H4 (cell line): Measurements from ENCODE around the gene MYEOV. TPM values are rescaled to one million over a fixed set of nuclear protein-coding genes. Genes with fewer than 3 reads are reported as not detected.

Source experiments
- DNase-seq: peaks from one replicate; pipeline ENCODE4 v3.0.0-alpha.2; 2015; ENCODE audit warnings: low spot score
- total RNA-seq: library from RNA; depleted of rRNA; stranded (reverse); fragments of >200 nt; shearing (Covaris generic); gene quantifications from 2 replicates; pipeline ENCODE4 v1.2.3, GENCODE V29; 2014

MYEOV gene
- total RNA-seq, 1 experiment from 2014 or later: 2.2 TPM

DNA sequence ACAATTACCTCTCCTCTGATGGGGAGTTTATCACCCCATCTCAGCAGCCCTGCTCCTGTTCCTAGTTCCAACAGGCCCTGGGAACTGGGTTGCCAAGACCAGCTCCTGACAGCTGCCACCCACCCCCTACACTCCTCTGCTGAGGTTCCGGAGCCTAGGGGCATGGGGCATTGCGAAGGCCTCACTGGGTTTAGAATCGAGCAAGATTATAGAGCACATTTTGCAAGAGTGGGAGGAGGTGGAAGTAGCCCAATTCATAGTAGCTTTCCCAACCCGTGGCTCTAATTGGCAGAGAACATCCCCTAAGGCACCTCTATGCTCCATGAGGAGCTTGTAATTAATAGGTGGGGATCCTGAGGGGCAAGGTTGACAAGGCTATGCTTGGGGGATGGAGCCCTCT, 23.0 kb downstream of the MYEOV start:
- DNase-seq: no peak

DNA sequence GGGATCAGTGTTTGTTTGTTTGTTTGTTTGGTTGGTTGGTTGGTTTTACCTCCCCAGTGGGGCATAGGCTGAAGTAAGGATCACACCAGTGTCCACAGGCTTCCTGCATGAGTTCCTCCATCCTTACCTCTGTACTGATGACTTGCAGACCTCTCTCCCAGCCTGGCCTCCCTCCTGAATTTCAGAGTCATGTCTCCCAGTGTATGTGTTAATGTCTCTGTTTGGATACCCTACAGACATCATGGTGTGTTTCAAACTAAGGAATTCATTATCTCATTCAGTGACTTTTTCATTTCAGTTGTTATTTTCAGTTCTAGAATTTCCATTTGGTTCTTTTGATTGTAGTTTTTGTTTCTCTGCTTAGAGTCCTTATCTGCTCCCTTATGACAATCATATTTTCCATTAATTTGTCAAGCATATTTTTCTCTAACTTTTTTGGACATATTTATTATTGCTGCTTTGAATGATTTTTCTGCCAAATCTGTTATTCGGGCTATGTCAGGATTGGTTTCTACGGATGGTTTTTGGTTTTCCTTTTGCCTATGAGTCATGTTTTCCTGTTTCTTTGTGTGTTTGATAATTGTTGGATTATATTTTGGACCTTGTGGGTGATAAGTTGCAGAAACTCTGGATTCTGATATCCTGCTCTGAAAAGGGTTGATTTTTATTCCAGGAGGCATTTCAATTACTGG, 23.6 kb downstream of the MYEOV start:
- DNase-seq: no peak

DNA sequence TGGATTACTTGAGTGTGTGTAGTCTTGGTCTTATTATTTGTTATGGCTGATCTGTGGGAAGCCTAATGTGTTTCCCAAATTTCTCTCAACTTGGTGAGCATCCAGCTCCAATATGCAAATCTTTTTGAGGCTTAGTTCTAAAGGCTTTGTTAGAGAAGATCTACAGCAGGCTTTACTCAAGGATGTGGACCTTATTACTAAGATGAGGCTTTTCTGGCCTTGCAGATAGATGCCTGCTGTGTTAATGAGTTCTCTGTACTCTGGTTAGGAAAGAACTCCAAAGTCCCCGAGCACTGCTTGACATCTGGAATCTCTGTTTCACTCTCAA, 24.1 kb downstream of the MYEOV start:
- no peak for DNase-seq

DNA sequence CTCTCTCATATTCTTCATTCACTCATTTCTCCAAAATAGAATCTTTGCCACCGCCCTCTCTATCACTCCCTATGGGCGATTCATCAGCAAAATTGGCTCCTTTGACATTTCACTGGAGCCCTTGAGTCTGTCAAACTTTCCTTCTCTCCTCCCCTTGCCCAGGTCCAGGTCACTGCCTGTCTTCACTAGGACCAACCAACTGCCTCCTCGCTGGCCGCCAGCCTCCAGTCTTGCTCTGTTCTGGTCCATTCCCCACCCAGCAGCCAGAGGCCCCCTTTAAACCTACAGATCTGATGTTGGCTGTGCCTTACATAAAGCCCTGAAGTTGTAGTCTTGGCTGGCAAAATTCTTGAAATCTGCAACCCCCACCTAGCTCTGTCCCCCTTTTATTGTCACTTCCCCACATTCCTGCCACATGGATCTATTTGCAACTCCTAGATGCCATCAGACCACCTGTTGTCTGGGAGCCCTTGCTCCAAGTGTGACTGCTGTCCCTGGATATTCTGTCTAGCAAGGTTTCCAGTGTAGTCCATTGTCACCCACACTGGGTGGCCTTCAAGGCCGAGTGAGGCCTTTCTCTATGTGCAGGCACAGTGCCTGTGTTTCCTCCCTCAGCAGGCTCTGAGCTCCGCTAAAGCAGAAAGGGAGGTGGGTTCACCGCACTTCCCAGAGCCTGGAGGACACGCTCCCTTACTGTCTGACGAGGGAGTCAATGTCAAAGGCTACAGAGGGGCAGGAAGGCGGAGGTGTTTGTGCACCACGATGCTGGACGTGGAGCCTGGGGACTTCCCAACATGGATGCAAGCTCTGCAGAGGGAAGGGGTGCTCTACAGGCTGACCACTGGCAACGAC, 25.5 kb downstream of the MYEOV start:
- DNase-seq: no peak

DNA sequence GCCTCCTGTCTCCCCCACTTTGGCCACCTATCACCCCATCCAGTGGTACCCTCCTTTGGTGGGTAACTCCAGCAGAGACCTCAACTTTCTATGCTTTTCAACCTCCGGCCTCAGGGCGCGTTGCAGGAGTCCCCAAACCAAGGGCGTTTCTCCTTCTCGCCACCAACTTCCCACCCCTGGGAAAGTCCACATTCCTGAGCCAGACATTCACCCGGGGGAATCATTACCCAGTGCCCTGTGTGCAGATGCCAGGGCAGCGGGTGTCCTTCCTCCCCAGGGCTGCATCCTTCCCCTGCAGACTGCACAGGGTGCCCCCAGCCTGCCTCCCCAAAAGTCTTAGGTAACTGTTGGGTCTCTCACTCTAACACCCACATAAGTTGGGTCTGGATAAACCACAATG, 26.4 kb downstream of the MYEOV start:
- DNase-seq: no peak

DNA sequence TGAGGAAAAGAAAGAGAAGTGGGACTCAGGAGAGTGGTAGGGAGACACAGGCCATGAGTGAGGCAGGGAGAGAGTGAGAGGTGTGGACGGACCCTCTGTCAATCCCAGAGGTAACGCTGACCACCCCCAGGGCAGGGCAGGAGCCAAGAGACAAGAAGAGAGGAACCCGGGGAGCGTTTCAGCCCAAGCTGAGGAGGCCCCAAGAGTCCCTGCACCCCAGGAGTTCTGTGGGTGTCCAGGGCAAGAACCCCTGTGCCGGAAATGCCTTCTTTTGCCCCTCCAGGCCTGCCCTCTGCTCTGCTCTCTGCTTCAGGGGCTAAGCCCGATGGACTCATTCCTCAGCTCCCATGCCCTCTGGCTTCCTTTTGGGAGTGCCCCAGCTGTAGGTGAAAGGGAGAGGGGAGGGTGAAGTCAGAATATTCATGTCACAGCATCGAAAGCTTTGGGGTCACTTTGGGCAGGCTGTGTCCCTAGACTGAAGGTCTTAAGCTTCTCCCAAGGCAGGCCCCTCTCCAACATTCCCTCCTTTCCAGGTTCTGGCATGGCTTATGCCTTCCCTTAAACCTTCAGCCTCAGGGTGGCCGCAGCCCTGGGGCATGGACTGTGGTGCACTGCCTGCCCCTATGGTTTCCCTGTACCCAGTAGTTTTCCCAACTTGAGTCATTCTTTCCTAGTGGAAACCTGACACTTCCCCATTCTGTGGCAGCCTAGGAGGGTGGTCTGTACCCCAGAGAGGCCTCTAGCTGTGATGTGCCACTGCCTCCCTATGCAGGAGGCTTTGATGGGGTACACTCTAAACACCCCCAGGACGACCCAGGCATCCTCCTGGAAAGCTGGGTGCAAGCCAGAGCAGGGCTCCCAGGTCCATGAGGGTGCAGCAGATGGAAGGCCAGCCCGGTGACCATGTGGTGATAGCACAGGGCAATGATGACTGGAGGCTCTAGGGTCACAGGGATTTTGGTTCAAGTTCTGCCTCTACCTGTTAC, 27.1 kb downstream of the MYEOV start:
- no peak for DNase-seq

DNA sequence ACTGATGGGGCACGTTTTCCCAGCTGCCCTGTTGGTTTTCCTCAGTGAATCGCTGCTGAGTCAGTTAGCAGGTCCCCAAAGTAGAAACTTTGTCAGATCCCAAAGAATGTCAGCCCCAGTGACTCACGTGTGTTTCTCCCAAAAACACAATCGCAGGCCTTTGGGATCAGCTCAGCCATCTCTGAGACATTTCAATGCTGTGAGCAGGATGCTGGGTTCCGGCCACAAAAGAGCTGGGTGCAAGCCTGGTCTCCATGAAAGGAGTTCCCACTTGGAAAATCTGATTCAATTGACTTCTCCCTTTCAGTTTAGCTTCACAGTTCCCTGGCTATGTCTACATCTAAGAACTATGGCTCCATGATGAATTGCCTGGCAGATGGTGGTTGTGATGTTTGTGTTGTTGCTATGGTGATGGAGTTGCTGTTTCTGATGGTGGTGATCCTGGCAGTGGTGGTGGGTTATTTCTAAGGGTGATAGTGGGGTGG, 28.0 kb downstream of the MYEOV start:
- no peak for DNase-seq

DNA sequence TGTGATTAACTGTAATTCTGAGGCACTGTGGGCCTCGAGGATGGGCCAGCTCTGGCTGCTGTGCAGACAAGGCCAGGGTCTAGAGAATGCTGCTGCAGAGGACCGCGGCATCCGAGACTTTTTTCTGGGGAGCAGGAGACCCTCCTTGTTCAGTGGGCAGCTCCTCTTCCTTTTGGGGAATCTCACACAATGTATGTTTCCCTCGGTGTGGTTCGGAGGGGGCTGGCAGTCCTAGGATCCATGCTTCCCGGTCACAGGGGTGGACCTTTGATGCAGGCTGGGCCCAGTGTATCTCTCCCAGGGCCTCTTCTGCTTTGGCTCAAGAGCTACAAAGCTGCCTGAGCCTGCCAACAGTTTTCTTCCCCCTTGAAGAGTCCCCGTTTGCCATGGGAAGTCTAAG, 31.5 kb downstream of the MYEOV start:
- no peak for DNase-seq

DNA sequence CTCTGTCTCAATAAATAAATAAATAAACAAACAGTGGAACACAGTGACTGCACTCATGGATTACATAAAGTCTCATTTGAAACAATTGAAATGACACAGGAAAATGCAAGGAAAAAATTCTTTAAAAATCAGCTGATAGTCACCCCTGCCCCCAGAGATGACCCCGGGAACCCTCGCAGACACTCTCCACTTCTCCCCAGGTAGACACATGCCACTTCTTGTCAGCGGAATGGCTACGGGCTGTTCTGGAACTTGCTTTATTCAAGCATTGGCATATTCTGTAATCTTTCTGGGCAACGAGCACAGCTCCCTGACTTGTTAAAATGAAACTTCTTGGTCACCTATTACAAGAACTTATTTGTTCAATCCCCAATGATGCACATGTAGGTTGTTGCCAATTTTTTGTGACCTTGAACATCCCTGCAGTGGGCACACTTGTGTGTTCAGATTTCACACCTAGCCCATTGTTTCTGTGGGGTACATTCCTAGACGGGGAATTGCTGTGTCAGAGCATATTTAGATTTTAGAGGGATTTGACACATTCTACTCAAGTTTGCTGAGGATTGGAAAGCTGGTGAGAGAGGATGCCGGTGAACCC, 32.8 kb downstream of the MYEOV start:
- DNase-seq: no peak

DNA sequence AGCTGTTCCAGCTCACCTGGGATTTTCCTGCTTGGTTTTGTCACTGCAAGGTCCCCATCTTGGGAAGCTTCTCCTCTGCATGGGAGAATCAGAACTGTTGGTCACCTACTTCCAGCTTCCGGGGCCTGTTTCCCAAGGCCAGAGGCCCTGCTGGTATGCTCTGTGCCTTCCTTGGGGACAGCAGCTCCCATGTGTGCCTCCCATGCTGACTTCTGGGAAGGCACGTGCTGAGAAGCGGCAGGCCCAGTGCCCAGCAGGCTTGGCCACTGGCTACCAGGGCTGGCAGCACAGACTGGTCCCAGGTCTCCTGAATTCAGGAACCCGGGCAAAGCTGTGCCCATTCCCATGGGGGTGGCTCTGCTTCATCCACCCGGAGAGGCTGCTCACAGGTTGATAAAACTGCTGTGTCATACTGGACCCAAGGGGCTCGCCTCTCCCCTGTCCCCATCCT, 33.8 kb downstream of the MYEOV start:
- DNase-seq: no peak

DNA sequence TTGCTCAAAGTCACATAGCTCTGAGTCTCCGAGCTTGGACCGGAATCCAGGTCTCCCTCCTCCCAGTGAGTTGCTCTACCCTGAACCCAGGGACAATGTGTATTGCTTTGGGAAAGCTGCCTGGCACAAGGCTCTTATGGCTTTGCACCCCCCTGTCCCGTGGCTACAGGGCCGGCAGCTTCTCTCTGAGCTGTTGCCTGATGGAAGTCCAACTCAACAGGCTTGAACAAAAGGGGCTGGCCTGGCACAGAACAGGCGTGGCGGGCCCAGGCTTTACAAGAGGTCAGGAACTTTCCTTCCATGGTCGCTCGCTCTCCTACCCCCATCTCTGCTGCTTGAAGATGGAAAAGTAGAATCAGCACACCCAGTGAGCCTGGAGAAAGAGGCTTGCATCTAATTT, 34.3 kb downstream of the MYEOV start:
- DNase-seq: no peak

DNA sequence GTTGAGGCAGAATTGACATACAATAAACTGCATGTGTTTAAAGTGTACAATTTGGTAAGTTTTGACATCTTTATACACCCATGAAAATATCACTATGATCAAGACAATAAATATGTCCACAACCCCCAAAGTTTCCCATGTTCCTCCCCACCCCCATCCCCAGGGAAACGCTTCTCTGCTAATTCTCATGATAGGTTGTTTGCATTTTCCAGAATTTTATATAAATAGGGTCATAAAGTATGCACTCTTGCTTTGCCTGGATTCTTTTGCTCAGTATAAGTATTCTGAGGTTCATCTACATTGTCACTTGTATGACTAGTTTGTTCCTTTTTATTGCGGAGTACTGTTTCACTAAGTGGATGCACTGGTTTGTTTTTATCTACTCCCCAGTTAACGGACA, 35.6 kb downstream of the MYEOV start:
- DNase-seq: no peak

DNA sequence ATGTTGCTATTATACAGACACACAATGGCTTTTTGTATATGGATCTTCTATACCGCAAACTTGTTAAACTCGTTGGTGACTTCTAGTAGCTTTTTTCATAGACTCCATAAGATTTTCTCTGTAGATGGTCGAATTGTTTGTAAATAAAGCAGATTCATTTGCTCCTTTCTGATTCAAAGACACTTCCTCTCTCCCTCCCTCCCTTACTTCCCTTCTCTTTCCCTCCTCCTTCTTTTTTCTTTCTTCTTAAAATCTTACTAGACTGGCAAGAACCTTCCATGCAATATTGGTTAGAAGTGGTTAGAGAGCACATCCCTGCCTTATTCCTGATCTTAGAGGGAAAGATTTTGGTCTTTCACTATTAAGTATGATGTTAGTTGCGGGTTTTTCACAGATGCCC, 36.4 kb downstream of the MYEOV start:
- DNase-seq: no peak

DNA sequence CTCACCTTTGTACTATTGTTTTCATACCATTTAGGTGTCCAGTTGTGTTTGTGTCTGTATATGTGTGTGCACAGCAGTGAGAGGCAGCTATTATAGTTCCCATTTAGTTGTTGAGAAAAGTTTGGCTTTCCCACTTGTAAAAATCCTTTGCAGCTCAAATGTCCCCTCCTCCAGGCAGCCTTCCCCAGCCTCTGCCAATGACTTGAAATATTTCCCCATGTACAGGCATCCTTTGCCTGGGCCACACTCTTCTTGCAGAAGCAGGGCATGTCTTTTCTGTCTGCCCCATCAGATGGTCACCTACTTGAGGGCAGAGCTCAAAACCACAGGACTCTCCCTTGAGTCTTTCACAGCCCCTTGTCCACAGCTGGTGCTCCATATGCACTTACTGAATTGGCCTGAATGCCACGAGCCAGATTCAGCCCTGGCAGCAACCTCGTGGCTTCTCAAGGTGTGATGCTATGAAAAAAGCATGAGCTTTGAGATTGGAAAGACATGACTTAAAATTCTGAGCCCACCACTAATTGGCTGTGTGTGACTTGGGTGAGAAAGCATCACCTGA, 39.3 kb downstream of the MYEOV start:
- DNase-seq: no peak

DNA sequence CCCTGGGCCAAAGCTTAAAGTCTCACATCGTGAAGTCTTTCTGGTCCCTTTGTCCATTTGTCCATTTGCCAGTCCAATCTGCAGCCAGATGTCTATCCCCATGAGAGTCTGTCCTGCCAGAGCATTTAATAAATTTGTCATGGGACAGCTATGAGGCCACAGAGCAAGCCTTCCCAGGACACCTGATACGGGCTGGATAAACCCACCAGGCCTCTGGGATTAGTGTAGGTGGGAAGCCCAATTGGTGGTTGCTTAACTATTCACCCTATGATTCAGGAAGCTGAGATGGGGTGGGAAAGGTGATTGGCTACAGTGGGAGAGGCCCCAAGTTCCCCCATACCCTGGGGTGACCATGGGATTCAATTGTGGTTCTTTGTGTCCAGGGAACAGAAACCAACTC, 39.9 kb downstream of the MYEOV start:
- no peak for DNase-seq

DNA sequence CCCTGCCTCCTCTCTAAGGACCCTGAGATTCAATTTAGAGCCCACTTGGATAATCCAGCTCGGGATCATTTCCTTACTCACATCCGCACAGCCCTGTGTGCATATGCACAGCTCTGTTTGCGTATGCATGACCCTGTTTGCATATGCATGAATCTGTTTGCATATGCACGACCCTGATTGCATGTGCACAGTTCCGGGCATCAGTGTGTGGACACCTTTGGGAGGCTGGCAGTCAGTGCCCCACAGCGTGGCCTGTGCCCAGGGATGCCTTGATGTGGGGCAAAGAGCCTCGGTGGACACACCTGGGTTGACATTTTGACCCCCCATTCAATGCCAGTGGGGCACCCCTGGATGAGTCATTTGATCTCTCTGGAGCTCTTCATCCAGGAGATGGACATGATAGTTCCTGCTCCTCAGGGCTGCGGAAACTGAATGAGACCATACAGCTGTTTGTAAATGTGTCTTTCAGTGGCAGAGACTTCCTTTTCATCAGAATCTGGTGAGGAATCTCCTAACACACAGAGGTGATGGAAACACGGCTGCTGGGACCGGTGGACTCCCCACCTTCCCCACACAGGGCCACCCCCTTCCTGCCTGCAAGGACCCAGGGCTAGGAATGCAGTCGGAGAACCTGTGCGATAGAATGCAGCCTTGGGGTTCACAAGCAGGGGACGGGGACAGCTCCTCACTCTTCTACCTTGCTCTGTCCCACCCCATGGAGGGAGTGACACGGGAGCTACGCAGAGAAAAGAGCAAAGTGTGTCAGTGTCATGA, 41.2 kb downstream of the MYEOV start:
- no peak for DNase-seq

DNA sequence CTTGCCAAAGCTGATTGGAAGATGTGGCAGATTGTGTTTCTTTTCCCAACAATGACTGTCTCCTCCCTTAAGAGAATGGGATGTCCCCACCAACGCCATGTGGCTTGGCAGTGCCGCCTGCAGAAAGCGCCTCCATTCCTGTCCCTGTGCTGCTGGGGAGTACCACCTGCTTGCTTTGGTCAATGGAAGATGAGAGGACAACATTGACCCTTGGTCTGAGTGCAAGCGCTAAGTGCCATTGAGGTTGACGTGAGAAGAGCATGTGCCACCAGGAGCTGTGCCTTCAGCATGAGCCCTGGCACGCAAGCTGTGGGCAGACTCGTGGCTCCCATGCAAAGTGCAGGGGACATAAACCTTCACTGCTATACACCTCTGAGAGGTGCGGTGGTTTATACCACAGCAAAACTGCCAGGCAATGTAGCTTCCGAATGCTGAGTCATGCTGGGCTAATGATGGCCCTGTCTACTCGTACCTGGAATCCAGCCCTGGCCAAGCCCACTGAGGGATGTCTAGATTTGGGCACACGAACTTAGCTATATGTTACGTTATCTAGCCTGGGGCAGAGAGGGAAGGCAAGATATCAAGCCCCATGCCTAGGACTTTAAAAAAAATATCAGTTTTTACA, 41.9 kb downstream of the MYEOV start:
- peak; percentile 23 for DNase-seq

DNA sequence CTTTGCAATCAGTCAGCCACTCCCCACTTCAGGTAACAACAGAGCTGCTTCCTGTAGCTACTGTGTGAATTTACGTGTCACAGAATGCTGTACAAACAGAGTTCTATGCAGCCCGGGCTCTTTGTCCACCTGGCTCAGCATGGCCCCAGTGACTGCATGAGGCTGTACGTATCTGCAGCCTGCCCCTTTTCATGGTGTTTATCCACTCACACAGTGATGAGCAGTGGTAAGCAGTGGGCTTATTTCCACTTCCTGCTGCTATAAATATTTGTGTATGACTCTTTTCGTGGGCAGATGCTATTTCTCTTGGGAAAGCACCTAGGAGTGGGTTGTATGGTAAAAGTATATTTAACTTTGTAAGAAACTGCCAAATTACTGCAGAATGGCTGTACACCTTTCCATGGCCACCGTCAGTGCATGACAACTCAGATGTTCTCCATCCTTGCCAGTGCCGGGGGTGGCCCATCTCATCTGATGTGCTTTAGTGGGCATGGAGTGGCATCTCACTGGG, 43.3 kb downstream of the MYEOV start:
- no peak for DNase-seq

DNA sequence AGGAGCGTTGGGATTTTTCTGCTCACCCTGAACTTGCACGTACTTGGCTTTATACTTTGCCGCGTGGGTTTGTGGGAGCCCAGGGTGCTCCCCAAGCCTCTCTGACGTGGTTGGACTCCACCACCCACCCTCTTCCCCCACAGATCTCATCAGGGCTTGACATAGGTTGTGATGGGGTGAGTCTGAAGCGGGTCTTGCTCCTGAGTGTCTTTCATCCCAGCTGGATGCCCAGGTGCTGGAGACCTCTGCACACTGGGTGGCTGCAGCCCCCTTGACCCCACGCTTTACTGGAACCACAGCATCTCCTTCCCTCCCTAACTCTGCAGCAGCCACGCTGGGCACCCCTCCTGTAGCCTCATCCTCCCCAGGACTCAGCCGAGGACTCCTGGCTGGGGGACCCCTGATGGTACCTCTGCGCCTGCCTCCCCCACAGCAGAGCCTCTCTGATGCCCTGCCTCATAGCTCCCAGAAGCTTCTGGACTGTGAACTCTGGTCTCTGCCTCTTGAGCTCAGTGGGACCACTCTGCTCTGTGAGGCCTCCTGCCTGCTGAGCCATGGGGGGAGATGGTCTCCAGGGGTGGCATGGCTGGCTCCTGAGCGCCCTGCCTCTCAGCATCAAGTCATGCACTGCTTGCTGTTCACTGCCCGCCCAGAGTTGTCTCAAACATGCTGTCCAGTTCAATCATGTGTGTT, 45.2 kb downstream of the MYEOV start:
- DNase-seq: no peak
